GM21515 (cell line): ENCODE results near the gene EVX2.

Source experiments
- ATAC-seq: cut with Tn5 transposase; IDR thresholded peaks from one replicate; pipeline ENCODE4 v1.9.1; 2021; ENCODE audit not compliant: unreplicated experiment

Gene EVX2

DNA sequence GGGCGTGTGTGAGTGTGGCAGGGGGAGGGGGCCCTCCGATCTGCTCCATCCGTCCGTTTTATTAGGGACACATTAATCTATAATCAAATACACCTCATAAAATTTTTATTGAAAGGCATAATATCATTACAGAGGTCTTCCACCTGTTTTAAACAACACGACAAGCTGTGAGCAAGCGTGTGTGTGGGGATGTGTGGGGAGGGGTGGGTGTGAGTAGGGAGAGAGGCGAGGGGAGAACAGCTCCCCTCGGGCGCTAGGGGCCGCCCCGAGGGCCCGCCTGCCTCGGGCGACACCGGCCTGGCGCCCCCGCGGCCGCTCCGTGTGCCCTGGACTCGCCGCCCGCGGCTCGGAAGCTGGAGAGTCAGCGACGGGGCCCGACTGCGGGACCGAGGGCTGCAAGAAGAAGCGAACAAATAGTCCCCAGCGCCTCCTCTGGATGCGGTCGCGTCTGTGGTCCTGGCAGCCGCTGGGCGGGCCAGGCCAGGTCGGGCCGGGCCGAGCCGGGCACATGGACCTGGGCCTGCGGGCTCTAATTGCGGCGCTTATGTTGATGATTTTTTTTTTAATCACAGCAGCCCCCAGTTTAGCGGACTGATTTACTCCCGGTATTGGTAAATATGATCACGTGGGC lies 38.4 kb upstream of the EVX2 start:
- no peak for ATAC-seq

- no peak for ATAC-seq
Measured at GRCh38 chr2:176121190-176122051, 37.7 kb upstream of the EVX2 start.

GRCh38 chr2:176120364-176121189 lies 36.8 kb upstream of the EVX2 start:
- ATAC-seq, result no peak

DNA sequence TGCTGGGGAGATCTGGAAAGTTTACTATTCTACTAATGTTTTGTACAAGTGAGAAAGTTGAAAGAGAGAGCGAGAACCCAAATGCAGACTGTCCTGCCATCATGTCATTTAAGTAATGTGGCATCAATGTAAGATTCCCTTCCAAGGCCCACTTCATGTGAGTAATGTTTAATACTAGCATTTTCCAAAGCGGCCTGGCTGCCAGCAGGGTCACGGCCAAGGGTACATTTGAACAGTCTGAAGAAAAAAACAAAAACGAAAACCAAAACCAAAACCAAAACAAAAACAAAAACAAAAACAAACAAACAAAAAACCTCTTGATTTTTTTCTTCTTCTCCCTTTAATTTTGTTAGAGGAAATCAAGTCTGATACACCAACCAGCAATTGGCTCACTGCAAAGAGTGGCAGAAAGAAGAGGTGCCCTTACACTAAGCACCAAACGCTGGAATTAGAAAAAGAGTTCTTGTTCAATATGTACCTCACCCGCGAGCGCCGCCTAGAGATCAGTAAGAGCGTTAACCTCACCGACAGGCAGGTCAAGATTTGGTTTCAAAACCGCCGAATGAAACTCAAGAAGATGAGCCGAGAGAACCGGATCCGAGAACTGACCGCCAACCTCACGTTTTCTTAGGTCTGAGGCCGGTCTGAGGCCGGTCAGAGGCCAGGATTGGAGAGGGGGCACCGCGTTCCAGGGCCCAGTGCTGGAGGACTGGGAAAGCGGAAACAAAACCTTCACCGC lies 35.0 kb upstream of the EVX2 start:
- ATAC-seq, result no peak

DNA sequence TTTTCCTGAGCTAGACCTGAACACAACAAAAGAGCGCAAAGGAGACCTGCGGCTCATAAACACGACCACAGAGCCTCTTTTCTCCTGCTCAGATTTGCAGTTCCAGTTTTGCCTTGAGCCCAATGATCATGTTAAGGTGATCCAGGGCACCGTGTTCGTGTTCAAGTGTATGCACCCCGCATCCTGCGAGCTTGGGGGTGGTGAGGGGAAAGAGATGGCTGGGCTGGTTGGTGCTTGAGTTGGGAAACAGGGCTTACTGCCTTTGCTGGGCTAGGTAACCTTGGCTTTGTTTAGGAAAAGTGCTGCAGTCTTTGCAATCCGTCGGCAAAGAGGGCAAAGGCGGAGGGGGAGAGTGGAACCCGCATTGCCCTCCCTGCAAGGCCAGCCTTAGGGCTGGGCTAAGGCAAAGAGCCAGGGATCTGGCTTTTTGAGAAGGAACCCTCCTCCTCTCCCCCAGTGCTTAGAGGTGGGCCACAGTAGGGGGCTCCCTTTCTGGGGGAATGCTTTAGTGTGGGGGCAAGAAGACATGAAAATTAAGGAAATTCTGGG lies 34.1 kb upstream of the EVX2 start:
- ATAC-seq, result no peak

DNA sequence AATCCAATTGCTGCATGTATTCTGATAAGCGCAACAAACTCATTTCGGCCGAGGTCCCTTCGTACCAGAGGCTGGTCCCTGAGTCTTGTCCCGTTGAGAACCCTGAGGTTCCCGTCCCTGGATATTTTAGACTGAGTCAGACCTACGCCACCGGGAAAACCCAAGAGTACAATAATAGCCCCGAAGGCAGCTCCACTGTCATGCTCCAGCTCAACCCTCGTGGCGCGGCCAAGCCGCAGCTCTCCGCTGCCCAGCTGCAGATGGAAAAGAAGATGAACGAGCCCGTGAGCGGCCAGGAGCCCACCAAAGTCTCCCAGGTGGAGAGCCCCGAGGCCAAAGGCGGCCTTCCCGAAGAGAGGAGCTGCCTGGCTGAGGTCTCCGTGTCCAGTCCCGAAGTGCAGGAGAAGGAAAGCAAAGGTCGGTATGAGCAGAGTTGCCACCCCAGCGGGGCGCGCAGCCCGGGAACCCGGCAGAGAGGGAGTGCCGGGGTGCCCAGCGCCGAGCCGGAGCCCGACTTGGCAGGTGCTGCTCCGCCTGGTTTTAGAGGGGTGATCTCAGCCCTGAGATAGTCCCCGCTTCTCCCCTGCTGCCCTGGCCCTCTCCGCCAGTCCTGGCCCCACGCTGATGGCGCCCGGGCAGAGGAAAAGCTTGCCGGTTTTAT lies 33.5 kb upstream of the EVX2 start:
- no peak for ATAC-seq

GRCh38 chr2:176115883-176116813 lies 32.4 kb upstream of the EVX2 start, which contains the start of gene HOXD10:
HOXD10 (plus strand) TSS chr2:176116778; CDS start chr2:176116834, 56 bp downstream.
- no peak for ATAC-seq

DNA sequence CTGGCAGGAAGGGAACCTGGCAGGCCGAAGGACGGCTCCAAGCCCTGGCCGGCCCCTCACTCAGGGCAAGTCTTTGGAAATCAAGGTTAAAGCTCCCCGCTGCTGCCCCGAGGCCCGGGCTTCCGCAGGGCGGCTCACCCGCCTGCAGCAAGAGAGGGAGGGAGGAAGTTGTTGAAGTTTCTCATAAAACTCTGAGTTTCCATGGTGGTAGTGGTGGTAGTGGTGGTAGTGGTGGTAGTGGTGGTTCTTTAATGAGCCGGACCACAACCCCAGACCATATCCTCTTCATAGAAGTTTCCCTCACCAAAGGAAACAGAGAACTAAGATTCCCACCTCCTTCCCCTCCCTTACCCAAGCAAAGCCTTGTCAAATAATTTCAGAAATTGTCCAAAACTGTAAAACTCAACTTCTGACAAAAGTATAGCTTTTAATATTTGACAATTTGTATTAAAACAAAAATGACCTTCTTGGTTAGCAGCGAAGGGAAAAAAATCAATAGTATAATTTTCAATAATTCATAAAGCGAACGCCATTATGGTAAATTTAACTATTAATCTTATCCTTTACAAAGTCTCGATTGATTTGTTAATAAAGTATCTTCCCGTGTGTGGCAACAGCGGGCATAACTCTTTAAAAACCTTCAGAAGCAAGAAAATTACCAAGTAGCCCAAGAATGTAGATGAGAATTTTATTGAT lies 31.3 kb upstream of the EVX2 start:
- no peak for ATAC-seq

DNA sequence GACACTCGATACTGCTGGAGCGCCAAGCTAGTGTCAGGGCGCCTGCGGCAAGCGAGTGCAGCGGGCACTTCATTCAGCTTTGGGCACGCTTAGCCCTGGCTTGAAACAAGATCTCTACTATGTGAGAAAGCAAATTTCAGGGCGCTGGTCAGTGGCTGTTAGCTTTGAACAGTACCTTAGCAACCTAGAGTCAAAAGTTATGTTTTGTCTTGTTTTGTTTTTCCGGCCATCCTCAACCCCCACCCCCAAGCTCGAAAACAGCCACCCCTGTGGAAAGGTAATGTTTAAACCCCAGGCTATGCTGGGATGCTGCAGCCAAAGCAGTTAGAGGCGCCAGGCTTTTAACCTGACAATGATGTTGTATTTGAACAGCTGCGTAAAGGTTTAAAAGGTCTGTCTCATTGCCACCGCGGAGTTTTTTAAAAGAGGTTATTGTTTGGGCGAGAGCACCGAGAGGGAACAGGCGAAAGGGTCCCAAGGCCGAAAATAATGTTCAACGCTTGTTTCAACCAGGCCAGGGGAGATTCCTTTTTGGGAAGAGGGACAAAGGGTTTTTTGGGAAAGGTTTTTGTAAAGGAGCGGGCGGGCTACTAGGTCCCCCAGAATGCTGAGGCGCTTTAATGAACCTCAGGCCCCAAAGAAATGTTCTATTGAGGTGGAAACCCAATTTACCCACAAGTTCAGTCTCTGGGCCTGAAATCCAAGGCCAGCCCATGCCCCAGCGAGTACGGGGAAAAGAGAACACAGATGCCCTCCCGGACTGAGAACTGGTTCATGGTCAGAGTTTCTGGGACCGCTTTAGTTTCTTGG lies 30.6 kb upstream of the EVX2 start:
- no peak for ATAC-seq

GRCh38 chr2:176112375-176113302 lies 28.9 kb upstream of the EVX2 start:
- ATAC-seq, result no peak

DNA sequence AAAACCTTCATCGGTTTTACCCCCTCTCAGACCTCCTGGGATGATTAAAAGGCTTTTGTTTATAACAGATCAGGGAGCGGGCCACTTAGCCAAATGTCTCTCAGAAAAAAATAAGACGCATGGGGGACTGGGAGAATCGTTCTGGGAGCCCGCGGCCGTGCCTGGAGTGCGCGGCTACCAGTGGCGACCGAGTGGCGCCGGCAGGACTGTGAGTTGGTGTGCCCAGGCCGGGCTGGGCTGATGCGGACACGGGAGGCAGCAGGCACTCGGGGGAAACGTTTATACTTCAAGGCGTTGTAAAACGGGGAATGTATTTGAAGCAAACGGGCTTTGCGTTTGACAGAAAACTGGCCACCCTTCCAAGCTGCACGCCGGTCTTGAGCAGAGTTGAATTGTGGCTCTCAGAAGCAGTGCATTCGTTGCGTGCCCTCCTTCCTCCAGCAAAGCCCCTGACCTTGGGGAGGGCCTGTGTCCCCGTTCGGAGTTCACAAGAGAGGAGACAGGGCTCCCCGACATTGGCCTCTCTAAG lies 28.1 kb upstream of the EVX2 start:
- no peak for ATAC-seq

DNA sequence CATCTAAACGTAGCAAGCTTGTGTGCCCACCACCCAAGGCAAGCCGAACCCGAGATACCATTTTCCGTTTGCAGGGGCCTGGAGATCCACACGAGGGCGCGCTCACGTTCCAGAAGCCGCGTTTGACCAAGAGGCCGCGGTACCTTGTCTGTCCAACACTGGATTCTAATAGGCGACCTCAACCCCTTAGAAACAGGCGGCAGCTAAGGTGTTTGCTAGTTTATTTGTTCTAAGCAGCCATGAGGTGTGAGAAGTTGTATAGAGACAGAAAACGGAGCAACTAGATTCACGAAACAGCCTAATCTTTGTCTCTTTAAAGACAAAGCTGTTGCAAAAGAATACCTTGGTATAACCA lies 27.5 kb upstream of the EVX2 start:
- ATAC-seq, result no peak

GRCh38 chr2:176110415-176111308 lies 26.9 kb upstream of the EVX2 start:
- ATAC-seq, result no peak

DNA sequence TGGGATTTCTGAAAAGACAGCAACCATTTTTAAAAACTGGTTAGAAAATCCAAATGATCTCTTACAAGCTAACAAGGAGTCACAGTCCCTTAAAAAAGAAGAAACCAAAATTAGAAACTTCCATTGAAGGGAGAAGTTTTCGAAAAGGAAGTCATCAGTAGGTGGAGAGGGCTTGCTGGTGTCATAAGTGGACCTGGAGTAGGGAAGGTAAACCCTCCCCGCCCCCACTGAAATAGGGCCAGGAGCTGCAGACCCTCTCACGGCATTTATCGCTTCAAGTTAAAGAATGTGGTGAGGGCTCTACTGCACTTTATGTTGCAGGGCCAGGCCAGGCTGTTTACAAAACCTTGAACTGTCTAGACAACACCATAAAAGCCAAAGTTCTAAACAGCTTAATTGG lies 26.2 kb upstream of the EVX2 start:
- no peak for ATAC-seq

GRCh38 chr2:176109192-176109901 lies 25.6 kb upstream of the EVX2 start:
- ATAC-seq, result no peak
